ENCODE measurements around the gene VMP1. TPM values are rescaled to one million over a fixed set of nuclear protein-coding genes. Genes with fewer than 3 reads are reported as not detected.
"Not testable (repeated sequence)": the region's sequence is repeated elsewhere in the genome, so short reads cannot be mapped to it uniquely, and the experiment has no call there.

The VMP1 gene
- total RNA-seq, 2 donors from 2014 or later, result 213 to 459 TPM

DNA sequence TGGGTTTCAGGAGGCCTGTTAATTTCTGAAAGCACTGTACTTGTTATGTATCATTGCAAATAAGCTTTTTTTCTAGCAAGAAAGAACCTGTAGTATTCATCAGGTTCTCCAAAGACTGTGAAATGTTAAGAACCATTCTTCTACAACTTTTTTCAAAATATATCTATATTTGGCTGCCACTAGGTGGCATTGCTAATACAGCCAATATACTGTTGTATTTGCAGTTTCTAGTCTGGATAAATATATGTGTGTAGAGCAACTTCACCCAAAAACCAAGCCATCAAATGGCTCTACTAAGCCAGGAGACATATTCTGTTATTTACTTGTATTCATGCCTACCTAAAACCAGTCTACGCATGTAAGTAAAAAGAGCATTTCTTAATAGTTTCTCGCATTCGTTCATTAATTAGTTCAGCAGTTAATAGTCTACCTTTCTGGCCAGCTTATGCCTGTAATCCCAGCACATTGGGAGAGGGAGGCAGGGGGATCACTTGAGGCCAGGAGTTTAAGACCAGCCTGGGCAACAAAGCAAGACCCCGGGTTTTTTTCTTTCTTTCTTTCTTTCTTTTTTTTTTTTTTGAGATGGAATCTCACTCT is 39.5 kb downstream of the VMP1 start:
- intact Hi-C loops (cut with DNase I, micrococcal nuclease), result loop anchor here (10.0 kb wide), 2 partner anchors 118 to 288 kb away; no protein-coding TSS in a partner anchor
- DNase-seq (no peak), ATAC-seq (peak; percentile 51)

GRCh38 chr17:59748591-59748990 is 41.1 kb downstream of the VMP1 start:
- DNase-seq, result no peak
- ATAC-seq, result no peak
- intact Hi-C loops (cut with DNase I, micrococcal nuclease), result loop anchor here (10.0 kb wide), 2 partner anchors 116 to 286 kb away; no protein-coding TSS in a partner anchor

- intact Hi-C loops (cut with DNase I, micrococcal nuclease), result no loop called here
- ATAC-seq (no peak), DNase-seq (no peak)
These were observed 44.5 kb downstream of the VMP1 start for GRCh38 chr17:59751955-59752413.

DNA sequence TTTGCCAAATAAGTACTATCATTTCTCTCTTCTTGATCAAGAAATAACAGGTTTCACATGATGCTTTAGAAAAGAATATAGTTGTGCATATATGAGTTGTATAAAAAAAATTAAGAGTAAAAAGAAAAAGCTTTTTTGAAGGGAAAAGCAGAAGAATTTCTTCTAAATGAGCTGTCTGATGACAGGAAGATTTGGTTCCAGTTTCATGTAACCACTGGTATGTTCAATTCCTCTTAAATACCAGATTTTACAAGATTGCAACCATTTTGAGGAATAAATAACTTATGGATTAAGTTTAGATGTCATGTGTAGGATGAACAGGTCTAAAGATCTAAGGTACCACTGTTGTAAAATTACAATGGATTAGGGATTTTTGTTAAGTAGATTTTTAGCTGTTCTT is 45.0 kb downstream of the VMP1 start:
- intact Hi-C loops (cut with DNase I, micrococcal nuclease), result no loop called here
- DNase-seq (no peak), ATAC-seq (no peak)

- ATAC-seq, result no peak
- no peak for DNase-seq
- intact Hi-C loops (cut with DNase I, micrococcal nuclease), result no loop called here
These were observed 45.5 kb downstream of the VMP1 start for GRCh38 chr17:59752922-59753321.

DNA sequence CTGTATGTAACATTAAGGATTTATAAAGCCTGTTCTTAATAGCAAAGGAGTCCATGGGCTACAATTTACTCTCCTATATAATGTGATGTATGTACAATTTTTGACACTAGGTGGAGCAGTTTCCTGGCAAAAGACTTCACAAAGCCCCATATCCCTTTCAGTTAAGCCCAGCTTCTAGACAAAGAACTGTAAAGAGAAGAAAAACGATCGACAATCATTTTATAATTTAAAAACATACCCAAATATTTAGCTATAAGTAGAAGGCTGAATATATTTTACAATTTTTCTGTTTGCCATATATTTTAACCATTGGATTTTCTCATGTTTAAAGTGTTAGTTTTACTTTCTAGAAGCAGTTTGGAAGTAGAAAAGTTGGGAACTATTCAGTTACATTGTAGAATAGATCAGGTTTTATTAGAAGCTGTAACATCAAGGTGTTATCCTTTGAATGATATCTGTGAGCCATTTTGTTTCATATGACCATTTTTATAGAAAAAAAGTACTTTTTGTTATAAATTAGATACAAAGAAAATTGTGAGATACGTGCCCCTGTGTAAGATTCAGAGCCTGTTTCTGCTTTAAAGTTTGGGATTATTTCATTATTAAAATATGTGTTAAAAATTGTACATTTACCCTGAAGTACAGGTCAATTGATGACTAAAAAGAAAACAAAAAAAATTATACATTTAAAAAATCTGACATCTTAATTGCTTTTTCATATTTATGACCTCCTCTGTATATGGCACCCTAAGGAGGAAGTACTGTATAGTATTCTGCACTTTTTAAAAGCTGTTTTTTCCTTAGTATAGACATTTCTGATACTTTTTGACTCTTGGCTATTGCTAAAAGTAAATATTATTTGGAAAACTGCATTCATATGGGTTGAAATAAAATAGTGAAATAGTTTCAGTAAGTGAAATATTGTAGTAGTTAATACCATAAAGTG is 46.3 kb downstream of the VMP1 start:
- ATAC-seq, result peak; percentile 90
- intact Hi-C loops (cut with DNase I, micrococcal nuclease), result no loop called here
- DNase-seq, result no peak

DNA sequence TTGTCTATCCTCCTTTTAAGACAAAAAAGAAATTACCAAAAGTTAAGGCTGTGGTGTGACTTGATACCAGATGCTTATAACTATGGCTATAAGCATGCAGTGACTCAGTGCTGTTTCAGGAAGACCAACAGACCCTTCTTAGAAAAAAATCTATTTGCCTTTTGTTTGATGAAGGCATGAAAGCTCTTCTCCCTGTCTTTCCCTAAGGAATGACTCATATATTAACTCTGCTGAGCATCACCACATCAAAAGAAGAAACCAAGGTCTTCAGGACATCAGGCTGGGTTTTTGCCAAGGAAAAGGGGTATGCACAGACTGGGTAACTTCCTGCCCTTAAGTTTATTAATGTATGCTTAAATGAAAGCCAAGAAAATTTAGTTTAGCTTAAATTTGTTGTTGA is 47.1 kb downstream of the VMP1 start:
- DNase-seq (no peak), ATAC-seq (peak; percentile 19)

GRCh38 chr17:59755069-59755468 is 47.6 kb downstream of the VMP1 start:
- intact Hi-C loops (cut with DNase I, micrococcal nuclease); ATAC-seq: not testable (repeated sequence)

More for the DNA sequence above, 47.1 kb downstream of the VMP1 start:
- intact Hi-C loops (cut with DNase I, micrococcal nuclease), result no loop called here

DNA sequence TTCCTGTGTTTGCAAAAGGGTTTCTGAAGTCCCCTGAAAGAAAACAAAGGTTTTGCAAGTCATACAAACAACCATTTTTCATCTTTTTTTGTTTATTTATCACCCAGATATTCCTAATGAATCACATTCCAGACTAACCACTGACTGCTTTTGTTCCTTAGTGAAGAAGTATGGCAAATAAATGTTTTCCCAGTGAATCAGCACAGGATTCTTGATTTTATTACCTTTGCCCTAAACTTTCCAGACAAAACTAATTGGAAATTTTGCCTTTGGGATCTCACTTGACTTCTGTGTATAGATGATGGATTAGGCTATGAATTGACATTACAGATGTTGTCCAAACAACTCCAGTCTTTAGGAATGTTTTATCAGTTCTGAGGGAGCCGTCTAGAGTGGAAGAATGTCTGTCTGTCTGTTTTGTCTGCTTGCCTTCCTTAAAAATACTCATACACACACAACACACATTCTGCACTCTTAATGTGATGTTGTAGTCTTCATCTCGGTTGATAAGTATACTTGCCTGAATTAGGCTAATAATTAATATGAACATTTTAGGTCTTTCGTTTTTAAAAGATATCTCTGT is 48.9 kb downstream of the VMP1 start:
- intact Hi-C loops (cut with DNase I, micrococcal nuclease), result no loop called here
- ATAC-seq (no peak), DNase-seq (no peak)

More at GRCh38 chr17:59755069-59755468, 47.6 kb downstream of the VMP1 start:
- not testable (repeated sequence) for DNase-seq

DNA sequence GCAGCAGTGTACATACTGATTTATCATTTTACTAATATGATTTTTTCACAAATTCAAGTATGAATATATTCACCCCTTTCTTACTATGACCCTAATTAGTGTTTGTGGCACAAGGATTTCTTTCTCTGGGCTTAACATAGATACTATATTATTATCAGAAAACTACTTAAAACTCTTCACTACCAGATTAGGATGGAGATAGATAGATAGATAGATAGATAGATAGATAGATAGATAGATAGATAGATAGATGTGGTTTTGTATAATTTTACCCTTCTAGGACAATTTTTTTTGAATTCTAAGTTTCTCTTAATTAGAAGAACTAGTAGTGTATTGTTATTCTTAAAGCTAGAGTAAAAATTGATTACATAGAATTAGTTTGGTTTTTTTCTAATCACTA is 49.6 kb downstream of the VMP1 start:
- DNase-seq (no peak), ATAC-seq (no peak)
- intact Hi-C loops (cut with DNase I, micrococcal nuclease), result no loop called here

DNA sequence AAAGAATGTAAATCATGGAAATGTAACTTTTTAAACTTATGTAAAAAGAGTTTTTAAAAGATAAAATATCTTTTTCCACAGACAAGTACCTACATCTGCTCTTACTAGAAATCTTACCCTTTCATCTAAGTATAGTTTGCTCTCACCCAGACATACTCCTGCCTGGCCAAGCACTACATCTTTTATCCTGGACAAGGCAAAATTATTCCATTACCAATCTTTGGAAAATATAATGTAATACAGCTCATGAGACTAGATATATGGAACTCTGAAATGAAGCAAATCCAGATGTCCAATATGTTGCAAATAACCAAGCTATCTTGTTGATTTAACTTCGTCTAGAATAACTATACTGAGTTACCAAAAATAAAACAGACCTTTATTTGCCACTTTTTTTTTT is 50.0 kb downstream of the VMP1 start:
- ATAC-seq (no peak), DNase-seq (no peak)
- intact Hi-C loops (cut with DNase I, micrococcal nuclease), result no loop called here

DNA sequence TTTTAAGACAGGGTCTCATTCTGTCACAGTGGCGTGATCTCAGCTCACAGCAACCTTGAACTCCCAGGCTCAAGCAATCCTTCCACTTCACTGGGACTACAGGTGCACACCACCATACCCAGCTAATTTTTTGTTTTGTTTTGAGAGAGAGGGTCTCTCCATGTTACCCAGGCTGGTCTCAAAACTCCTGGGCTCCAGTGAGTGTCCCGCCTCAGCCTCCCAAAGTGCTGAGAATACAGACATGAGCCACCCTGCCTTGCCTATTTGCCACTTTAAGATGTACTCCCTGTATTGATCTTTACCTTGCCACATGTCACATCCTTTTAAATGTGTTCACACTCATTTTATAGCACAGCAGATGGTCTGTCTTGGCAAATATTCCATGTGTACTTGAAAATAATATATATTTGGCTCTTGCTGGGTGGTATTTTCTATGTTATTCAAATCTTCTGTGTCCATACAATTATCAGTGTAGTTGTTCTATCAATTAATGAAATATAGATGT is 50.5 kb downstream of the VMP1 start:
- ATAC-seq, result peak; percentile 24
- no peak for DNase-seq
- intact Hi-C loops (cut with DNase I, micrococcal nuclease), result no loop called here

- DNase-seq; intact Hi-C loops (cut with DNase I, micrococcal nuclease); ATAC-seq: not testable (repeated sequence)
These were observed 51.7 kb downstream of the VMP1 start for GRCh38 chr17:59758998-59759651.

DNA sequence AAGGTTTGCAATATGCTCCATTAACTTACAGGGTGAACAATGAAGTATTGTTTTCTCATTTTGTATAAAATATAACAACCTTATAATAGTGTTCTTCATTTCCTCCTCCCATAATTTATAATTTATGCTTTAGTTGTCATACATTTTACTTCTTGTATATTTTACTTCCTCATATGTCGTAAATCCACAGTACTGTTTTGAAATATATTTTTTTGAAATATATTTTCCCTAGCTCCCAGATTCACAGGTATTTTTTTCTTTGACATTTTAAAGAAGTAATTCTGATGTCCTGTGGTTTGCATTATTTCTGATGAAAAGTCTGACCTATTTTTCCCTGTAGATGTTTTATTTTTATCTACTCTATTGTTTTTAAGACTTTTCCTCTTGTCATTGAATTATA is 52.7 kb downstream of the VMP1 start:
- intact Hi-C loops (cut with DNase I, micrococcal nuclease), result no loop called here
- DNase-seq, result no peak
- no peak for ATAC-seq

DNA sequence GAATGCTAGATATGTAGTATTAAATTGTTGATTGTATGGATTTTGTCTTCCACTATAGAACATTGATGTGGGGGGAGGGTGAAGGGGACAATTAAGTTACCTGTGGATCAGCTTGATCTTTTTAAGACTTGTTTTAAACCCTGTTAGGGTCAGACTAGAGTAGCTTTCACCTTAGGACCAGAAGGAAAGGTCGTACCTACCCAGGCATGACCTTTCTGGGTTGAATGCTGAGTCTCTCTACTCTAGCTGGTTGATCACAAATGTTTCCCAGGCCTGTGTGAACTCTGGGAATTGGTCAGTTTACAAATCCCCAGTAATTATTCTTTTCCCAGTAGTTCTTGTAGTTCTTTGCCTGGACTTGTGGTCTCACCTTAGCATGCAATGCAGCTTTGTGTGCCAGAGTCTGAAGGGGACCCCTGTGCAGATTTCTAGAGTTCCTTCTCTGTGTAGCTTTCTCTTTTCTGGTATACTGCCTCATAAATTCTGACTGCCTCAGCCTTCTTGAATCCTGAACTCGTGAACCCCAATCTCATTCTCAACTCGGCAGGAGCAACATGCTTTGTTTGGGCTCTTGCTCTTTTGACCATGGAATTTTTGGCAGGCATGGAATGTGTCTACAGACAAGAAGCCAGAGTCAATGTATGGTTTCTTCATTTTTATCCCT is 54.1 kb downstream of the VMP1 start:
- DNase-seq (no peak), ATAC-seq (no peak)
- intact Hi-C loops (cut with DNase I, micrococcal nuclease), result no loop called here

- intact Hi-C loops (cut with DNase I, micrococcal nuclease), result no loop called here
- ATAC-seq (no peak), DNase-seq (no peak)
These were observed 54.8 kb downstream of the VMP1 start for GRCh38 chr17:59762049-59762823.

GRCh38 chr17:59762824-59763374 is 55.4 kb downstream of the VMP1 start:
- intact Hi-C loops (cut with DNase I, micrococcal nuclease), result no loop called here
- ATAC-seq (no peak), DNase-seq (no peak)

Data from left colon (tissue), 2 donors.